Cardiac atrium fibroblast (primary cell): Measurements from ENCODE around the gene E2F8. TPM values are rescaled to one million over a fixed set of nuclear protein-coding genes. Genes with fewer than 3 reads are reported as not detected.

Source experiments
- total RNA-seq: library from RNA; depleted of rRNA; stranded (reverse); fragments of >200 nt; gene quantifications from 2 replicates; pipeline ENCODE4 v1.2.3, GENCODE V29; 2015

E2F8 gene
- 0.32 and 0.36 TPM in 2 replicates for total RNA-seq

GRCh38 chr11:19240420-19241259 lies at the start of gene E2F8:
Gene E2F8, minus strand, starts transcription at chr11:19240945. Its CDS starts 824 bp downstream, at chr11:19240121.

GRCh38 chr11:19201737-19202605 lies 38.8 kb downstream of the E2F8 start, which contains the start of gene CSRP3:
Gene CSRP3, minus strand, starts transcription at chr11:19201983. Its CDS starts 9,535 bp downstream, at chr11:19192448.

Other genes starting within 250 kb of the E2F8 start
- gene MRGPRX2, start 180.2 kb downstream of the E2F8 start, total RNA-seq = not detected in 2 replicates
- 13.1 and 15.7 TPM in 2 replicates for gene ZDHHC13, start 123.8 kb downstream of the E2F8 start, total RNA-seq
- not detected in 2 replicates for gene CSRP3, start 39.0 kb downstream of the E2F8 start, total RNA-seq